HL-60 (cell line): Measurements from ENCODE around the gene SEPTIN2.

Source experiments
- DNase-seq, 2 experiments: peaks; one replicate each; pipeline ENCODE4 v3.0.0-alpha.2; 2010 to 2020; ENCODE audit warnings: low read depth in 1 of 2, low spot score in 1 of 2
- H3K27ac ChIP-seq: fragments of 250-450 bp; sonication (Bioruptor Pico); replicated peaks from 2 replicates; pipeline ENCODE4 v1.5.1; 2020; ENCODE audit warnings: mild to moderate bottlenecking, moderate library complexity
- H3K27me3 ChIP-seq: fragments of 250-450 bp; sonication (Bioruptor Pico); 2 replicates; pipeline ENCODE4 v1.5.1; 2021; ENCODE audit warnings: mild to moderate bottlenecking, moderate library complexity; ENCODE audit not compliant: insufficient read depth, poor library complexity, severe bottlenecking
- H3K4me3 ChIP-seq: replicated peaks from 2 replicates; pipeline ENCODE4 v1.5.1; 2011; ENCODE audit warnings: mild to moderate bottlenecking, control low read depth, low read length; ENCODE audit not compliant: insufficient read depth
- GABPA ChIP-seq: IDR thresholded peaks from 2 replicates; pipeline ENCODE4 v1.6.1; 2012; ENCODE audit warnings: low read depth
- POLR2AphosphoS5 ChIP-seq: IDR thresholded peaks from 2 replicates; pipeline ENCODE4 v1.6.1; 2012; ENCODE audit warnings: low read depth
- REST ChIP-seq: IDR thresholded peaks from 2 replicates; pipeline ENCODE4 v1.6.1; 2012; ENCODE audit warnings: low read depth; ENCODE audit not compliant: insufficient replicate concordance
- SPI1 ChIP-seq: IDR thresholded peaks from 2 replicates; pipeline ENCODE4 v1.6.1; 2012; ENCODE audit warnings: low read depth, mild to moderate bottlenecking, borderline replicate concordance
- TF ChIP-seq, protein P1 (sequence below): IDR thresholded peaks from one replicate; pipeline ENCODE4 v1.5.1; 2011; ENCODE audit warnings: low read length, control low read depth, inconsistent platforms; ENCODE audit not compliant: insufficient read depth

Gene SEPTIN2

GRCh38 chr2:241321886-241322285 lies 6.2 kb downstream of the SEPTIN2 start:
- no peaks in the 10 kb centered on the region for H3K27me3 ChIP-seq
- DNase-seq: no peak
- TF ChIP-seq SPI1 (no peak), REST (no peak), GABPA (no peak), POLR2AphosphoS5 (no peak)
- TF ChIP-seq, protein P1, sequence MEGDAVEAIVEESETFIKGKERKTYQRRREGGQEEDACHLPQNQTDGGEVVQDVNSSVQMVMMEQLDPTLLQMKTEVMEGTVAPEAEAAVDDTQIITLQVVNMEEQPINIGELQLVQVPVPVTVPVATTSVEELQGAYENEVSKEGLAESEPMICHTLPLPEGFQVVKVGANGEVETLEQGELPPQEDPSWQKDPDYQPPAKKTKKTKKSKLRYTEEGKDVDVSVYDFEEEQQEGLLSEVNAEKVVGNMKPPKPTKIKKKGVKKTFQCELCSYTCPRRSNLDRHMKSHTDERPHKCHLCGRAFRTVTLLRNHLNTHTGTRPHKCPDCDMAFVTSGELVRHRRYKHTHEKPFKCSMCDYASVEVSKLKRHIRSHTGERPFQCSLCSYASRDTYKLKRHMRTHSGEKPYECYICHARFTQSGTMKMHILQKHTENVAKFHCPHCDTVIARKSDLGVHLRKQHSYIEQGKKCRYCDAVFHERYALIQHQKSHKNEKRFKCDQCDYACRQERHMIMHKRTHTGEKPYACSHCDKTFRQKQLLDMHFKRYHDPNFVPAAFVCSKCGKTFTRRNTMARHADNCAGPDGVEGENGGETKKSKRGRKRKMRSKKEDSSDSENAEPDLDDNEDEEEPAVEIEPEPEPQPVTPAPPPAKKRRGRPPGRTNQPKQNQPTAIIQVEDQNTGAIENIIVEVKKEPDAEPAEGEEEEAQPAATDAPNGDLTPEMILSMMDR: no peak
- peak overlapping the region; percentile 24; the same call in 1 of the 2 replicates for H3K27ac ChIP-seq
- H3K4me3 ChIP-seq: no peak overlapping the region

DNA sequence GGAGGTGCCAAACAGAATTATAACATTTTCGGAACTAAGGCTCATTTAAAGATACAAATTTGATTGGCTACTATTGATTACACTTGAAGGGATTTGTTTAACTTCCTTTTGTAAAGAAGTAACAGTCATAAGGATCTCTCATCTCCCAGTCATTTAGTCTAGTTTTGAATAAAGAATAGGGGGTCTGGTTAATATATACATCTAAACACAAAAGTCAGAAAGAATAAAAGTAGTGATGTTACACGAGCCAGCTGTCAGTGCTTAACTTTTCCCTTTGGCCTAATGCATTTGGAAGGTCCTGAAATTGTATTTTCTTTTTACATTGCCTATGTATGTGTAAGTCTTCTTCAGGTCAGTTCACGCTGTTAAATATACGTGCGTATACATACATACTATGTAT lies 8.1 kb downstream of the SEPTIN2 start:
- no peaks in the 10 kb centered on the region for H3K27me3 ChIP-seq
- H3K27ac ChIP-seq: no peak overlapping the region
- TF ChIP-seq, protein P1: no peak
- TF ChIP-seq SPI1: no peak
- no peak for TF ChIP-seq REST
- TF ChIP-seq GABPA: no peak
- TF ChIP-seq POLR2AphosphoS5: no peak
- H3K4me3 ChIP-seq: no peak overlapping the region
- no peak for DNase-seq

DNA sequence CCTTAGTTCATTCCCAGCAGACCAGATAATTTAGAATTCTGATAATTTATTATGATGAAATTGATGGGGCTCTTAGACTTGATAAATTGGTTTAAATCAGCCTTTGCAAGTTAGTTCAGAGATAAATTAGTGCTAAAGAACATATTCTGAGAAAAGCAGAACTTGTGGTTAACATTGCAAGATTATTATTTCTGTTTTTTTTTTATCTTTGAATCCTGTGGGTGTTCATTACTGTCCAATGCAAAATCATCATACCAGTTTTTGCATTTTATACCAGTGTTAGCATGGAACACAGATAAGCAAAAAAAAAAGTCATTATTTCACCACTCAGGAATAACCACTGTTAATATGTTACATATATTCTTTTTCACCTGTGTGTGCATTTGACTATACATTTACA lies 9.1 kb downstream of the SEPTIN2 start:
- no peak for TF ChIP-seq REST
- TF ChIP-seq POLR2AphosphoS5: no peak
- TF ChIP-seq, protein P1: no peak
- DNase-seq: no peak
- Histone ChIP-seq H3K27ac (peak overlapping the region; percentile 58), H3K4me3 (no peak overlapping the region), H3K27me3 (no peaks in the 10 kb centered on the region)
